Prostate gland (tissue), 2 donors: Measurements from ENCODE around the gene HMGB3.

ENCODE experiments used
- POLR2AphosphoS5 ChIP-seq: sonication (generic); formaldehyde crosslinking; IDR thresholded peaks from one replicate; pipeline ENCODE4 v1.6.1; 2017; ENCODE audit warnings: antibody characterized with exemption
- TF ChIP-seq, protein P1 (sequence below), 4 experiments: fragments of 200-600 bp in 2 of 4; fragments of 450-650 bp in 2 of 4; sonication (generic) in 2 of 4; IDR thresholded peaks; 1 replicate in 3 of 4; 2 replicates in 1 of 4; pipeline ENCODE4 v1.5.1; 2016 to 2019; ENCODE audit warnings: antibody characterized with exemption in 4 of 4, mild to moderate bottlenecking in 2 of 4, moderate library complexity in 2 of 4

DNA sequence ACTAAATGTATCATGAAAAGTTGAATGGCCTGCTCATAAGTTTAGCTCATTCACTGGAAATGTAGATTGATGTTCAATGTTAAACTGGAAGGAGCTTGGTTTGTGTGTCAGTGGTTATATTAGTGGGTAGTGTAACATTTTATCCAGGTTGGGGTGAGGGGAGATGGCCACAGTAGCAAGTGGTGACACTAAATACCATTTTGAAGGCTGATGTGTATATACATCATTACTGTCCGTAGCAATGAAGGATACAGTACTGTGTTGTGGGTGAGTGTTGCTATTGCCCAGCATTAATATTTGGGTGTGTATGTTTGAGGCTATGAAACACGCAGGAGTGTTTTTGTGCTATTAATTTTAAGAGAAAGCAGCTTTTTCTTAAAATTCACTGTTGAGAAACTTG, 6.3 kb downstream of the HMGB3 start:
- TF ChIP-seq, protein P1, sequence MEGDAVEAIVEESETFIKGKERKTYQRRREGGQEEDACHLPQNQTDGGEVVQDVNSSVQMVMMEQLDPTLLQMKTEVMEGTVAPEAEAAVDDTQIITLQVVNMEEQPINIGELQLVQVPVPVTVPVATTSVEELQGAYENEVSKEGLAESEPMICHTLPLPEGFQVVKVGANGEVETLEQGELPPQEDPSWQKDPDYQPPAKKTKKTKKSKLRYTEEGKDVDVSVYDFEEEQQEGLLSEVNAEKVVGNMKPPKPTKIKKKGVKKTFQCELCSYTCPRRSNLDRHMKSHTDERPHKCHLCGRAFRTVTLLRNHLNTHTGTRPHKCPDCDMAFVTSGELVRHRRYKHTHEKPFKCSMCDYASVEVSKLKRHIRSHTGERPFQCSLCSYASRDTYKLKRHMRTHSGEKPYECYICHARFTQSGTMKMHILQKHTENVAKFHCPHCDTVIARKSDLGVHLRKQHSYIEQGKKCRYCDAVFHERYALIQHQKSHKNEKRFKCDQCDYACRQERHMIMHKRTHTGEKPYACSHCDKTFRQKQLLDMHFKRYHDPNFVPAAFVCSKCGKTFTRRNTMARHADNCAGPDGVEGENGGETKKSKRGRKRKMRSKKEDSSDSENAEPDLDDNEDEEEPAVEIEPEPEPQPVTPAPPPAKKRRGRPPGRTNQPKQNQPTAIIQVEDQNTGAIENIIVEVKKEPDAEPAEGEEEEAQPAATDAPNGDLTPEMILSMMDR (IDR thresholded peaks at IDR 0.05): no peak
- no peak for TF ChIP-seq POLR2AphosphoS5
